ENCODE data around the gene CDH7.

CDH7 gene

GRCh38 chr18:65750389-65751154 lies at the start of gene CDH7:
TSS of gene CDH7 (plus strand) at chr18:65751012. CDS start at chr18:65762843, 11,831 bp downstream.
- no peak for DNase-seq (ENCODE audit: low read depth in 2 of 2)

GRCh38 chr18:65704046-65704445 lies 46.8 kb upstream of the CDH7 start:
- no peak for DNase-seq (ENCODE audit: low read depth in 2 of 2)

GRCh38 chr18:65706646-65707045 lies 44.2 kb upstream of the CDH7 start:
- DNase-seq (ENCODE audit: low read depth in 2 of 2): no peak

GRCh38 chr18:65711493-65711892 lies 39.3 kb upstream of the CDH7 start:
- no peak for DNase-seq (ENCODE audit: low read depth in 2 of 2)

GRCh38 chr18:65721619-65722018 lies 29.2 kb upstream of the CDH7 start:
- DNase-seq (ENCODE audit: low read depth in 2 of 2): no peak

GRCh38 chr18:65725251-65726050 lies 25.4 kb upstream of the CDH7 start:
- no peak for DNase-seq (ENCODE audit: low read depth in 2 of 2)

- DNase-seq (ENCODE audit: low read depth in 2 of 2): no peak
Observed at GRCh38 chr18:65735155-65735554, 15.7 kb upstream of the CDH7 start.

GRCh38 chr18:65737471-65737955 lies 13.3 kb upstream of the CDH7 start:
- DNase-seq (ENCODE audit: low read depth in 2 of 2): no peak

GRCh38 chr18:65746936-65747335 lies 3.9 kb upstream of the CDH7 start:
- DNase-seq (ENCODE audit: low read depth in 2 of 2): no peak

GRCh38 chr18:65748321-65748720 lies 2.5 kb upstream of the CDH7 start:
- no peak for DNase-seq (ENCODE audit: low read depth in 2 of 2)

- no peak for DNase-seq (ENCODE audit: low read depth in 2 of 2)
Observed at GRCh38 chr18:65749841-65750240, 971 bp upstream of the CDH7 start.

- DNase-seq (ENCODE audit: low read depth in 2 of 2): no peak
Observed at GRCh38 chr18:65751155-65752085, 608 bp downstream of the CDH7 start.

- DNase-seq (ENCODE audit: low read depth in 2 of 2): no peak
Observed at GRCh38 chr18:65752625-65753325, 2.0 kb downstream of the CDH7 start.

GRCh38 chr18:65753520-65753919 lies 2.7 kb downstream of the CDH7 start:
- no peak for DNase-seq (ENCODE audit: low read depth in 2 of 2)

GRCh38 chr18:65754121-65754520 lies 3.3 kb downstream of the CDH7 start:
- DNase-seq (ENCODE audit: low read depth in 2 of 2): no peak

- no peak for DNase-seq (ENCODE audit: low read depth in 2 of 2)
Observed at GRCh38 chr18:65755616-65756015, 4.8 kb downstream of the CDH7 start.

- no peak for DNase-seq (ENCODE audit: low read depth in 2 of 2)
Observed at GRCh38 chr18:65760457-65760856, 9.6 kb downstream of the CDH7 start.

GRCh38 chr18:65761636-65762295 lies 11.0 kb downstream of the CDH7 start:
- no peak for DNase-seq (ENCODE audit: low read depth in 2 of 2)

- no peak for DNase-seq (ENCODE audit: low read depth in 2 of 2)
Observed at GRCh38 chr18:65762556-65762955, 11.7 kb downstream of the CDH7 start.

- DNase-seq (ENCODE audit: low read depth in 2 of 2): no peak
Observed at GRCh38 chr18:65767406-65767805, 16.6 kb downstream of the CDH7 start.

Data from stimulated activated CD8-positive, alpha-beta memory T cell treated with anti-CD3 and anti-CD28 coated beads, Interleukin-2, amount 100 ng/mL, for 48 hours (primary cell).